ENCODE measurements around the gene EIF5.

DNA sequence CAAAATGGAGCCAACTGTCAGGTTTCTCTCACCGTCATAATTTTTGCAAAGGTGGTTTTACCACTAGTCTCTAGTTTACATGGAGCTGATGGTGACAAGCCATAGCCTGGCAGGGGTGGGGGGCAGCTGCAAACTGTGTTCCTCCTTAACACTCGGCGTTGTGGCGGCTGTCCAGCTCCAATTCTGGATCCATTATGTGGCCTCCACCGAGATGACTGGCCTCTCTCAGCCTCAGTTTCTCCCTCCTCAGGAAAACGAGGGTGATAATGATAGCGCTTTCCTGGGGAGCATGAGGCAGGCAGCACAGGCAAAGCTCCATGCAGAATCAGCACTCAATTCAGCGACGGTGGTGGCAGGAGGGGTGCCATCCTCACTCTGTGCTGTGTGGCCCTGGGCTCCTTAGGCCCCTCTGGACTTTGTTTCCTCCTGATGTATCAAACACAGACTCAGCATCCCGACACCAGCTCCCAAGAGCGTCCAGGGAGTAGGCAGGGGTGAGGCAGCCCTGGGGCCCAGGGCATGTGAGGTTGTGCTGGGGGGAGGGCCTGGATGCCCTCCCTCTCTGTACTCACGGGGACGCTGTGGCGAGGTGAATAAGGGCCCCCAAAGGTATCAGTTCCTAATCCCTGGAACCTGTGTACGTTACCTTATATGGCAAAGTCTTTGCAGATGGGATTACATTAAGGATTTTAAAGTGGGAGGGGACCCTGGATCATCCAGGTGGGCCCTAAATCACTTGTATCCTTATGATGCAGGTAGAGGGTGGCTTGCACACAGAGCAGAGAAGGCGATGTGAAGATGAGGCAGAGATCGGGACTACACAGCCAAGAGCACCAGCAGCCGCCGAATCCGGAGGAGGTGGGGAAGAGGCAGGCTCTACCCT is 46.8 kb upstream of the EIF5 start:
- TF ChIP-seq, protein P1, sequence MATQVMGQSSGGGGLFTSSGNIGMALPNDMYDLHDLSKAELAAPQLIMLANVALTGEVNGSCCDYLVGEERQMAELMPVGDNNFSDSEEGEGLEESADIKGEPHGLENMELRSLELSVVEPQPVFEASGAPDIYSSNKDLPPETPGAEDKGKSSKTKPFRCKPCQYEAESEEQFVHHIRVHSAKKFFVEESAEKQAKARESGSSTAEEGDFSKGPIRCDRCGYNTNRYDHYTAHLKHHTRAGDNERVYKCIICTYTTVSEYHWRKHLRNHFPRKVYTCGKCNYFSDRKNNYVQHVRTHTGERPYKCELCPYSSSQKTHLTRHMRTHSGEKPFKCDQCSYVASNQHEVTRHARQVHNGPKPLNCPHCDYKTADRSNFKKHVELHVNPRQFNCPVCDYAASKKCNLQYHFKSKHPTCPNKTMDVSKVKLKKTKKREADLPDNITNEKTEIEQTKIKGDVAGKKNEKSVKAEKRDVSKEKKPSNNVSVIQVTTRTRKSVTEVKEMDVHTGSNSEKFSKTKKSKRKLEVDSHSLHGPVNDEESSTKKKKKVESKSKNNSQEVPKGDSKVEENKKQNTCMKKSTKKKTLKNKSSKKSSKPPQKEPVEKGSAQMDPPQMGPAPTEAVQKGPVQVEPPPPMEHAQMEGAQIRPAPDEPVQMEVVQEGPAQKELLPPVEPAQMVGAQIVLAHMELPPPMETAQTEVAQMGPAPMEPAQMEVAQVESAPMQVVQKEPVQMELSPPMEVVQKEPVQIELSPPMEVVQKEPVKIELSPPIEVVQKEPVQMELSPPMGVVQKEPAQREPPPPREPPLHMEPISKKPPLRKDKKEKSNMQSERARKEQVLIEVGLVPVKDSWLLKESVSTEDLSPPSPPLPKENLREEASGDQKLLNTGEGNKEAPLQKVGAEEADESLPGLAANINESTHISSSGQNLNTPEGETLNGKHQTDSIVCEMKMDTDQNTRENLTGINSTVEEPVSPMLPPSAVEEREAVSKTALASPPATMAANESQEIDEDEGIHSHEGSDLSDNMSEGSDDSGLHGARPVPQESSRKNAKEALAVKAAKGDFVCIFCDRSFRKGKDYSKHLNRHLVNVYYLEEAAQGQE (IDR thresholded peaks at IDR 0.05; ENCODE audit: insufficient read depth in 1 of 2, low read depth in 2 of 2, low read length in 1 of 2) = no peak
- TF ChIP-seq, protein P2, sequence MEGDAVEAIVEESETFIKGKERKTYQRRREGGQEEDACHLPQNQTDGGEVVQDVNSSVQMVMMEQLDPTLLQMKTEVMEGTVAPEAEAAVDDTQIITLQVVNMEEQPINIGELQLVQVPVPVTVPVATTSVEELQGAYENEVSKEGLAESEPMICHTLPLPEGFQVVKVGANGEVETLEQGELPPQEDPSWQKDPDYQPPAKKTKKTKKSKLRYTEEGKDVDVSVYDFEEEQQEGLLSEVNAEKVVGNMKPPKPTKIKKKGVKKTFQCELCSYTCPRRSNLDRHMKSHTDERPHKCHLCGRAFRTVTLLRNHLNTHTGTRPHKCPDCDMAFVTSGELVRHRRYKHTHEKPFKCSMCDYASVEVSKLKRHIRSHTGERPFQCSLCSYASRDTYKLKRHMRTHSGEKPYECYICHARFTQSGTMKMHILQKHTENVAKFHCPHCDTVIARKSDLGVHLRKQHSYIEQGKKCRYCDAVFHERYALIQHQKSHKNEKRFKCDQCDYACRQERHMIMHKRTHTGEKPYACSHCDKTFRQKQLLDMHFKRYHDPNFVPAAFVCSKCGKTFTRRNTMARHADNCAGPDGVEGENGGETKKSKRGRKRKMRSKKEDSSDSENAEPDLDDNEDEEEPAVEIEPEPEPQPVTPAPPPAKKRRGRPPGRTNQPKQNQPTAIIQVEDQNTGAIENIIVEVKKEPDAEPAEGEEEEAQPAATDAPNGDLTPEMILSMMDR (IDR thresholded peaks at IDR 0.05) = no peak
- TF ChIP-seq POLR2AphosphoS5 (IDR thresholded peaks at IDR 0.05; ENCODE audit: low read depth, low read length) (no peak), SIN3A (IDR thresholded peaks at IDR 0.05; ENCODE audit: borderline replicate concordance, insufficient read depth, low read depth, low read length) (no peak), TCF7L2 (IDR thresholded peaks at IDR 0.05; ENCODE audit: low read depth, low read length) (no peak)
